ENCODE data around the gene RPS6KC1.
"Not testable (repeated sequence)": the region's sequence is repeated elsewhere in the genome, so short reads cannot be mapped to it uniquely, and the experiment has no call there.

RPS6KC1 gene, protein sequence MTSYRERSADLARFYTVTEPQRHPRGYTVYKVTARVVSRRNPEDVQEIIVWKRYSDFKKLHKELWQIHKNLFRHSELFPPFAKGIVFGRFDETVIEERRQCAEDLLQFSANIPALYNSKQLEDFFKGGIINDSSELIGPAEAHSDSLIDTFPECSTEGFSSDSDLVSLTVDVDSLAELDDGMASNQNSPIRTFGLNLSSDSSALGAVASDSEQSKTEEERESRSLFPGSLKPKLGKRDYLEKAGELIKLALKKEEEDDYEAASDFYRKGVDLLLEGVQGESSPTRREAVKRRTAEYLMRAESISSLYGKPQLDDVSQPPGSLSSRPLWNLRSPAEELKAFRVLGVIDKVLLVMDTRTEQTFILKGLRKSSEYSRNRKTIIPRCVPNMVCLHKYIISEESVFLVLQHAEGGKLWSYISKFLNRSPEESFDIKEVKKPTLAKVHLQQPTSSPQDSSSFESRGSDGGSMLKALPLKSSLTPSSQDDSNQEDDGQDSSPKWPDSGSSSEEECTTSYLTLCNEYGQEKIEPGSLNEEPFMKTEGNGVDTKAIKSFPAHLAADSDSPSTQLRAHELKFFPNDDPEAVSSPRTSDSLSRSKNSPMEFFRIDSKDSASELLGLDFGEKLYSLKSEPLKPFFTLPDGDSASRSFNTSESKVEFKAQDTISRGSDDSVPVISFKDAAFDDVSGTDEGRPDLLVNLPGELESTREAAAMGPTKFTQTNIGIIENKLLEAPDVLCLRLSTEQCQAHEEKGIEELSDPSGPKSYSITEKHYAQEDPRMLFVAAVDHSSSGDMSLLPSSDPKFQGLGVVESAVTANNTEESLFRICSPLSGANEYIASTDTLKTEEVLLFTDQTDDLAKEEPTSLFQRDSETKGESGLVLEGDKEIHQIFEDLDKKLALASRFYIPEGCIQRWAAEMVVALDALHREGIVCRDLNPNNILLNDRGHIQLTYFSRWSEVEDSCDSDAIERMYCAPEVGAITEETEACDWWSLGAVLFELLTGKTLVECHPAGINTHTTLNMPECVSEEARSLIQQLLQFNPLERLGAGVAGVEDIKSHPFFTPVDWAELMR

GRCh38 chr1:213051127-213051880 is at the start of gene RPS6KC1:
Gene RPS6KC1, plus strand, starts transcription at chr1:213051241. Its CDS starts 164 bp downstream, at chr1:213051405.
- DNase-seq, result peak; percentile 68

DNA sequence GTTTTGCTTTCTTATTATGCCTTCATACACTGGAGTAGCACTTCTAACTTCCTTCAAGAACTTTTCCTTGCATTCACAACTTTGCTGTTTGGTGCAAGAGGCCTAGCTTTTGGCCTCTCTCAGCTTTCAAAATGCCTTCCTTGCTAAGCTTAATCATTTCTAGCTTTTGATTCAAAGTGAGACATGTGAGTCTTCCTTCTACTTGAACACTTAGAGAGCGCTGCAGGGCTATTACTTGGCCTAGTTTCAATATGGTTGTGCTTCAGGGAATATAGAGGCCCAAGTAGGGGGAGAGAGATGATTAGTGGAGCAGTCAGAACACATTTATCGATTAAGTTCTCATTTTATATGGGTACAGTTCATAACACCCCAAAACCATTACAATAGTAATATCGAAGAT is 47.8 kb upstream of the RPS6KC1 start:
- no peak for DNase-seq

GRCh38 chr1:213008564-213008963 is 42.5 kb upstream of the RPS6KC1 start:
- no peak for DNase-seq

- DNase-seq, result no peak
These were observed 36.4 kb upstream of the RPS6KC1 start for GRCh38 chr1:213014642-213015041.

DNA sequence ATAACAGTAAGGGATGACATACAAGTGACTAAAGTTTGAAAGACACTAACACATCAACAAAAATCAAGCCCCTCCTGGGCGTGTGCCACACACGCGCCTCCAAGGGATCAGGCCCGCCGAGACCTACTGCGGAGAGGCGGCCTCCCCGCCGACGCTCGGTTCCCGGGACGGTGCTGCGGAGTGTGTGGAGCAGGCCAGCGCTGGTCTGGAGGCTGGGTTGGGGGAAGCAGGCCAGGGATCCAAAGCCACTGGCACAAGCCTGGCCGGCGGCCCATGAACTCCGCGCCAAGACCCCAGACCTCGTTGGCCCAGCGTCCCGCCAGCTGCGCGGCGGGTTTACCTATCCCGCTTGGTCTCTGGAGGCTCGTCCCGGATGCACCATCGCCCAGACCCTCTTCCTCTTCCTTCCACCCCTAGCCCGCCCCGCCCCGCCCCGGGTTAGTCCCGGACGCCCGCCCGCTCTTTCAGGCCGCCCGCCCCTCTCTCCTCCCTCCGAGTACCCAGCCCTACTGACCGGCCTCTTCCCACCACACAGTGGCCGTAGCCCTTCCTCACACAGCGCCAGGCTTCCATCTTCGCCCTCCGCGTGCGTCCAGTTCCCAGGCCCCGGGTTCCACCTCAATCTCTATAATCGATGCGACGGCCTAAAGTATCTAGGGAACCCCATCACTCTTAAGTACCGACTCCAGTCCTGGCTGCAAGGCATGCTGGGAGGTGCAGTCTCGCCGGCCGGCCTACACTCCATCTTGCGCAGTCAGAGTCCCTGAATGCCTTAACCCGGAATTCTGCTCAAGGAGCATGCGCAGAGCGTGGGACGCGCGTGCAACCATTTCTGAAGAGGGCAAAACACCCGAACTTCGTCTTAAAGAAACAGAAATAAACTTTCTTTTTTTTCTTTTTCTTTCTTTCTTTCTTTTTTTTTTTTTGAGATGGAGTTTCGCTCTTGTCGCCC is 35.7 kb upstream of the RPS6KC1 start, which contains the start of gene ANGEL2:
Gene ANGEL2 (minus strand): TSS at position 769 of the 952 bp plus-strand sequence. CDS start 196 bp downstream, at position 573.
- peak; percentile 93 for DNase-seq

GRCh38 chr1:213017447-213018273 is 33.4 kb upstream of the RPS6KC1 start:
- no peak for DNase-seq

GRCh38 chr1:213019450-213019849 is 31.6 kb upstream of the RPS6KC1 start:
- DNase-seq, result no peak

DNA sequence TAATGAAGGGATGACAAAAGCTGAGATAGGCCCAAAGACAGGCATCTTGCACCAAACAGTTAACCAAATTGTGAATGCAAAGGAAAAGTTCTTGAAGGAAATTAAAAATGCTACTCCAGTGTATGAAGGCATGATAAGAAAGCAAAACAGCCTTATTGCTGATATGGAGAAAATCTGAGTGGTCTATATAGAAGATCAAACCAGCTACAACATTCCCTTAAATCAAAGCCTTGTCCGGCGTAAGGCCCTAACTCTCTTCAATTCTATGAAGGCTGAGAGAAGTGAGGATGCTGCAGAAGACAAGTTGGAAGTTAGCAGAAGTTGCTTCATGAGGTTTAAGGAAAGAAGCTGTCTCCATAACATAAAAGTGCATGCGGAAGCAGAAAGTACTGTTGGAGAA is 31.0 kb upstream of the RPS6KC1 start:
- no peak for DNase-seq

- DNase-seq, result not testable (repeated sequence)
These were observed 24.0 kb upstream of the RPS6KC1 start for GRCh38 chr1:213027024-213027423.

GRCh38 chr1:213032651-213033050 is 18.4 kb upstream of the RPS6KC1 start:
- DNase-seq, result no peak

- no peak for DNase-seq
These were observed 16.3 kb upstream of the RPS6KC1 start for GRCh38 chr1:213034713-213035112.

DNA sequence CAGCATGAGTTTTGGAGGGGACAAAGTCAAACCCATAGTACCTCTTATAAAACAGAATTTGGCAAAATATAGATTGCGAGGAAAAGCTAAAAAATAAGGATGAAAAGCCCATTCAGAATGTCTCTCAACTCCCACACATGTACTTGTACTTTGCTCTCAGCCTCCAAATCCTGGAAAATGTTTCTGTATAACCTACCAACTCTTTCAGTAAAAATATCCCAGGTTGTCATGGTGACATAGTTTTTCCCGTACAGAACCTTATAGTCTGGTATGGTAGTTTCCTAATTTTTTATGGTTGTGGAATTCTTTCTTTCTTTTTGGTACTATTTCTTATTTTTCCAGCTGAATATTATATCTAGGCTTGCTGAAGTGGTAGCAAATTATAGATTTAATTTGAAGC is 15.5 kb upstream of the RPS6KC1 start:
- no peak for DNase-seq

GRCh38 chr1:213041443-213041842 is 9.6 kb upstream of the RPS6KC1 start:
- DNase-seq, result no peak

- not testable (repeated sequence) for DNase-seq
These were observed 5.5 kb upstream of the RPS6KC1 start for GRCh38 chr1:213045321-213046226.

DNA sequence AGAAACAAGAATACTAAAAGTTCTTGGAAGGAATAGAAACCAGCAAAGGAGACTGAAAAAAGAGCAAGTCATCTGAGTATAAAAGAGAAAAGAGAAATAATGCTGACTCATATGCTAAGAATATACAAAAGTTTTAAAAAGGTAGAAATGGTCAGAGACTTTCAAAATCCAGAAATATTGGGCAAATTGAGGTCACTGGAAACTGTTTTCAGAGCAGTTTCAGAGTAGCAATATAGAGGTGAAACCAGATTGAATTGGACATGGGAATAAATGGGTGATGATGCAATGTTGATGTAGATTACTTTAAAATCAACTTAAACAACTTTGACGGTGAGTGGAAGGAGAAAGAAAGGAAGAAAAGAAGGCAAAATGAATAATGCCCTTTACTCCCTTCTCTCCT is 1.8 kb upstream of the RPS6KC1 start:
- DNase-seq, result no peak

DNA sequence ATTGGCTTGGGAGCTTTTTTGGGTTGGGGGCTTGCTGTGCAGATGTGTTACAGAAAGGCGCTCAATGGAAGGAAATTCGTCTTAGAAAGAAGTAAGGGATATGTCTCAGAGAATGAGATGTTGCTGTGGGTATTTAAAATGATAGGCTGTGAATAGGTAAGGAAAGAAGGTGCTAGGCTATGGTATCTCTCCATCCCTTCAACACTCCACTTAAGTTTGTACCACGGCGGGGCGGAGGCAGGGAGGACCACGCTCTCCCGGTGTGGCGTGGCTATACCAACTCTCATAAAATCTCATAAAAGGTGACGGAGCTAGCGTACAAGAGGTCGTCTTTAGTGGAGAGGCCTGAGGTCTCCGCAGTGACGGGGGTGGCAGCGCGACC is 305 bp upstream of the RPS6KC1 start:
- no peak for DNase-seq

DNA sequence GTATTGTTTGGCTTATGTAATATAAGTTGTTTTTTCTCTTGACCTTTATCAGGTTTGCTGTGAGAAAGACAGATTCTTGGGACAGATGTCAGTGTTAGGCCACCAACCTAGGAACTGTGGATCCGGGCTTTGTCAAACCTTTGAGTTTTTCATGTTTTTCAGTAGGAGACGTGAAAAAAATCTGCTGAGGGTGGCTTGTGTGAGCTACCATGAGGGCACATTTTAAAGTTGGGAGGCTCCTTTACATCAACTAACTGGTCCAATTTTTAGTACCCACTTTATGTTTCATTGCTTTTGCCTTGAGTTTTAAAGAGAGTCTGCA is 801 bp downstream of the RPS6KC1 start:
- DNase-seq, result no peak

DNA sequence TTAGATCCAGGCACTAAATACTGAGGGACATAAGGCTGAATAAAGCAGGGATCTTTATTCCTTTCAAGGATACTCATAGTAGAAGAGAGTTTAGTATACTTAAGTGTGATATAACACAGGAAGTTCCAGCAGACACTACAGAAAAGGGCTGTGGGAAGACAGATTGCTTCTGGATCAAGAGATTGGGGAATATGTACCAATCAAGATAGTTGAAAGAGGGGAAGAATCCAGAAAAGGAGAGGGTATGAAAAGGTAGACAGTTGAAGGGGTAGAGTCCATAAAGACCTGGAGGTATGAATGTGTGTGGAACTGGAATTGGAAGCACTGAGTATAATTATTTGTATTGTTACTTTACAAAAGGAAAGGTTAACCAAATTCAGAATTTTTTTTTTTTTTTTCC is 2.4 kb downstream of the RPS6KC1 start:
- DNase-seq, result no peak

- no peak for DNase-seq
These were observed 3.1 kb downstream of the RPS6KC1 start for GRCh38 chr1:213054142-213054541.

Measured in DMS 273 treated with DMSO at 0.1 percent for 48 hours (cell line).